ENCODE data around the gene TECPR2.

DNA sequence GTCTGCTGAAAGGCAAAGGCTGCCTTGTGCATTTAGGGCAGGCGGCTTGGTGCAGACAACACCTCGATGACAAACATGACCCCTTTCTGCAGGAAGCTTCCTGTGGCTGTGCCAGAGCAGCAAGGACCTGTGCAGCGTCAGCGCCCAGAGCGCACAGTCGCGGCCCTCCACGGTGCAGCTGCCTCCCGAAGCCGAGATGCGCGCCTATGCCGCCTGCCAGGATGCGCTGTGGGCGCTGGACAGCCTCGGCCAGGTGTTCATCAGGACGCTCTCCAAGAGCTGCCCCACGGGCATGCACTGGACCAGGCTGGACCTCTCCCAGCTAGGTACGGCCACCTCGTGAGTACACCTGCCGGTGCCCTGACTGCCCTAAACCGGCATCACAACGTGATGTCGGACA is 89.6 kb downstream of the TECPR2 start:
- no peak for TF ChIP-seq ZNF384 (IDR thresholded peaks at IDR 0.05)
- no peak for TF ChIP-seq FOXM1 (IDR thresholded peaks at IDR 0.05; ENCODE audit: borderline replicate concordance)
- TF ChIP-seq ELF4 (IDR thresholded peaks at IDR 0.05): no peak
- TF ChIP-seq SUZ12 (IDR thresholded peaks at IDR 0.05): no peak
- TF ChIP-seq SP1 (IDR thresholded peaks at IDR 0.05): no peak
- no peak for TF ChIP-seq HDGF (IDR thresholded peaks at IDR 0.05; ENCODE audit: borderline replicate concordance)

Data from HEK293T (cell line).